Gastrocnemius medialis (tissue), 4 donors: ENCODE results near the gene COA5. TPM values are rescaled to one million over a fixed set of nuclear protein-coding genes. Genes with fewer than 3 reads are reported as not detected.

ENCODE experiments used
- ATAC-seq, 2 donors: fragments of 150-250 bp; one replicate each; pipeline ENCODE4 v1.9.1; 2016
- DNase-seq, 2 donors: peaks; one replicate each; pipeline ENCODE4 v3.0.0-alpha.2; 2019
- H3K27ac ChIP-seq, 4 donors: fragments of 200-600 bp; sonication (generic); 1 replicate in 1 of 4; 2 replicates in 3 of 4; pipeline ENCODE4 v1.5.1; 2016 to 2018; ENCODE audit warnings: mild to moderate bottlenecking in 2 of 4, moderate library complexity in 1 of 4
- H3K27me3 ChIP-seq, 3 donors: fragments of 200-600 bp; sonication (generic) in 2 of 3; 1 replicate in 1 of 3; 2 replicates in 2 of 3; pipeline versions ENCODE4 v1.5.1 to v1.6.0; 2016 to 2019; ENCODE audit warnings: mild to moderate bottlenecking in 1 of 3, moderate library complexity in 1 of 3
- H3K36me3 ChIP-seq, 2 donors: fragments of 200-600 bp; sonication (generic) in 1 of 2; one replicate each; pipeline ENCODE4 v1.5.1; 2017 to 2018
- H3K4me1 ChIP-seq, 2 donors: fragments of 200-600 bp; sonication (generic) in 1 of 2; one replicate each; pipeline ENCODE4 v1.5.1; 2016 to 2017; ENCODE audit warnings: mild to moderate bottlenecking in 2 of 2
- H3K4me3 ChIP-seq, 4 donors: fragments of 200-600 bp; sonication (generic) in 3 of 4; 1 replicate in 1 of 4; 2 replicates in 3 of 4; pipeline ENCODE4 v1.5.1; 2016 to 2019; ENCODE audit warnings: mild to moderate bottlenecking in 2 of 4
- H3K9me3 ChIP-seq, 3 donors: fragments of 200-600 bp; sonication (generic) in 2 of 3; 1 replicate in 1 of 3; 2 replicates in 2 of 3; pipeline ENCODE4 v1.5.1; 2016 to 2019
- CTCF ChIP-seq, 5 experiments: fragments of 450-650 bp in 3 of 5; fragments of 200-600 bp in 2 of 5; sonication (generic) in 2 of 5; IDR thresholded peaks in 4 of 5; conservative IDR thresholded peaks in 1 of 5; 1 replicate in 4 of 5; 2 replicates in 1 of 5; pipeline ENCODE4 v1.5.1; 2016 to 2019; ENCODE audit warnings: antibody characterized with exemption in 5 of 5, mild to moderate bottlenecking in 3 of 5, moderate library complexity in 3 of 5
- POLR2A ChIP-seq, 2 donors: fragments of 450-650 bp; IDR thresholded peaks; one replicate each; pipeline ENCODE4 v1.6.1; 2017; ENCODE audit warnings: antibody characterized with exemption in 2 of 2, mild to moderate bottlenecking in 2 of 2, moderate library complexity in 2 of 2
- in situ Hi-C, 4 donors: fragments of 200-750 bp; cut with MboI; loops; one replicate each; pipeline versions ENCODE4 v1.15.0 to v1.8.0; 2017; ENCODE audit warnings: low sequenced_read_pairs in 4 of 4
- intact Hi-C: fragments of 100-400 bp; cut with DNase I; formaldehyde crosslinking; loops from one replicate; pipeline ENCODE4 v1.15.1; 2023; ENCODE audit warnings: low total_unique reads
- total RNA-seq, 4 donors: library from RNA; depleted of rRNA; stranded (reverse); fragments of >200 nt; gene quantifications; one replicate each; pipeline versions ENCODE4 v1.1.0 to v1.2.3, GENCODE V29; 2016

Gene COA5
- total RNA-seq, 4 donors from 2014 or later, result 26.1 to 45.1 (median 31.0) TPM

DNA sequence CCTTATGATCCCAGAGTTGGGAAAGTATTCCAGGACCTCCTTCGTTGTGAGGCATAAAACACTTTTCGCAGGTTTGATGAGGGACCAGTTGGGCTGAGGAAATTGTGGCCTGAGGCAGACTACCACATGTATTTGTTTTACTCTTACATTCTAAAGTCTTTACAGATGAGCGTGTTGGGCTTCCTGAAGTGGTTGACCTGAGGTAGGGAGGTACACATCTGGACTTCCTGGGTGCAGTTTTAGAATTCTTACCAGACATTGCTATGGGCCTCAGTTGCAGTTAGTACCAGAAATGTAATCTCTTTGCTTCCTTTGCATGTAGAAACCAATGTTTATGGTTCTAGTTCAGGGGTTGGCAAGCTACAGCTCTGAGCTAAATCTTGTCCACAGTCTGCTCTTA, 48.7 kb downstream of the COA5 start:
- DNase-seq, result no peak
- H3K4me3 ChIP-seq, result no peak overlapping the region
- H3K36me3 ChIP-seq, result peaks cover 0 to 31% of the 10 kb centered on the region in 2 donors
- no peaks in the 10 kb centered on the region for H3K27me3 ChIP-seq
- no peak for TF ChIP-seq CTCF (IDR thresholded peaks at IDR 0.05 in 4 of 5, conservative IDR thresholded peaks at IDR 0.05 in 1 of 5)
- no peaks in the 10 kb centered on the region for H3K9me3 ChIP-seq
- intact Hi-C loops (no loop called here), in situ Hi-C loops (loop anchor here in 1 of 4 donors (25.0 kb wide), 1 partner anchor 147 kb away; no protein-coding TSS in a partner anchor)
- ATAC-seq, result no peak
- H3K4me1 ChIP-seq, result peaks cover 7 to 23% of the 10 kb centered on the region in 2 donors
- peak overlapping the region in 1 of 4 donors; percentile 73 for H3K27ac ChIP-seq

DNA sequence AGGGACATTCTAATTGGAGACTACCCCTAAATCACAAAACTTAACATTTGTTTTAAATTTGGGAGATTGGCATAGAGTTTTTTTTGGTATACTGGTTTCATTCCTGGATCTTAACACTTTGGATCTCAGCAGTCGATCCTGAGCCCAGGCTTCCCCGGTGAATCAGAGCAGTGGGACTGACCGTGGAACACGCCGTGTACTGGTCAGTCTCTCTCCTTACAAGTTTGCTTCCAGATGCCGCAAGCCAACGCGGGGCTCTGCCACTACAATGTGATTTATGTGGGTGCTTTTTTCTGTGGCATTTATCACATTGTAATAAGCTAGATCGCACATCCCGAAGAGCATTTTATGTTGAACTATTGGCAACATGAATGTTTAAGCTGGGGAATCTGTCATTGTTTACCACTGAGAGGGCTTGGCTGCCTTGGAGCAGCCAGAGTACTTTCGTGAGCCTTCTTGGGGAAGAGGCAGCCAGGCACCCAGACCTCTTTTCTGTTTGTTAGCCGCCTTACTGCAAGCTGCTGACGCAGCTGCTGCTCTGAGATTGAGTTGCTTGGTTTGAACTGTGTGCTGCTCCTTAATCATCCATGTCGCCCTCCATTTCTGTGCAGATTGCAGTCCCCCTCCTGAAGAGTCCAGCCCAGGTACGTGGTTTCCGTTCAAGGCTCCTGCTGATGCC, 49.3 kb downstream of the COA5 start:
- Histone ChIP-seq H3K27me3 (no peaks in the 10 kb centered on the region), H3K36me3 (peaks cover 0 to 28% of the 10 kb centered on the region in 2 donors), H3K4me3 (no peak overlapping the region), H3K4me1 (peaks cover 7 to 23% of the 10 kb centered on the region in 2 donors), H3K27ac (no peak overlapping the region), H3K9me3 (no peaks in the 10 kb centered on the region)
- ATAC-seq (no peak), DNase-seq (no peak)
- in situ Hi-C loops (loop anchor here in 1 of 4 donors (25.0 kb wide), 1 partner anchor 147 kb away; no protein-coding TSS in a partner anchor), intact Hi-C loops (no loop called here)
- TF ChIP-seq CTCF (IDR thresholded peaks at IDR 0.05 in 4 of 5, conservative IDR thresholded peaks at IDR 0.05 in 1 of 5), result no peak
- no peak for TF ChIP-seq POLR2A (IDR thresholded peaks at IDR 0.05)

DNA sequence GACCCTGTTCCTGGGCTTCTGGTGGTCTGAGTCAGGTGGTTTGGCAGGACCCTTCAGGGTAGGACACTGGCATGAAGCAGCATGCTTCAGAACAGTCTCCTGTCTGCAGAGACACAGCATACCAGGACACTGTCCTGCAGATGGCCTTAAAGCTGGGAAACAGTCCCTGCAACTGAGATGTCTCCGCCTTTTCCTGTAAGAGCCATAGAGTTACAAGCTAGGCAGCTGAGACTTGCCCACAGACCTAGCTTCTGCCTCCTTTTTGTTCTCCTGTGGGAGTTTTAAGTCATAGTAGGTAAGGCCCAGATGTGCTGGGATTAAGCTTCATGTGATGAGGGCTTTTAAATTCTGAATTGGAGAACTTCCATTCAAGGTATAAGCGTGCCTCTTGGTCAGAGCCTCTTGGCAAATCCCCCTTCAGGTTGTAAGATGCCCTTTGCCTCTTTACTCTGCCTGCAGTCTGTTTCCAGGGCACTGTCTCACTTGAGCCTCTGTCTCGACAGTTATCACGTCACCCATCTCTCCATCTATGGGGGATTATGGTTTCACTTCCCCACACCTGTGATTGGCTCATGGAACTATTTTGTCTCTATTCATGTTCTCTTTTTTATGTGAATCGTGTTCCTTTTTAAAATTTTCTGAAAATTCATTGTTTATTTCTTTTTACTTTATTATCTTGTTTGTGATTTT, 51.8 kb downstream of the COA5 start:
- no peak overlapping the region for H3K27ac ChIP-seq
- no peaks in the 10 kb centered on the region for H3K9me3 ChIP-seq
- no peaks in the 10 kb centered on the region for H3K27me3 ChIP-seq
- peaks cover 0 to 38% of the 10 kb centered on the region in 2 donors for H3K36me3 ChIP-seq
- TF ChIP-seq POLR2A (IDR thresholded peaks at IDR 0.05) (no peak), CTCF (IDR thresholded peaks at IDR 0.05 in 4 of 5, conservative IDR thresholded peaks at IDR 0.05 in 1 of 5) (no peak)
- in situ Hi-C loops (loop anchor here in 1 of 4 donors (25.0 kb wide), 1 partner anchor 144 kb away; no protein-coding TSS in a partner anchor), intact Hi-C loops (no loop called here)
- no peak overlapping the region for H3K4me3 ChIP-seq
- H3K4me1 ChIP-seq, result peaks cover 0 to 7% of the 10 kb centered on the region in 2 donors
- no peak for ATAC-seq
- DNase-seq, result no peak

GRCh38 chr2:98555696-98556095, 52.6 kb downstream of the COA5 start:
- H3K36me3 ChIP-seq, result peaks cover 0 to 38% of the 10 kb centered on the region in 2 donors
- no peak for DNase-seq
- no peak overlapping the region for H3K4me3 ChIP-seq
- no peaks in the 10 kb centered on the region for H3K27me3 ChIP-seq
- H3K9me3 ChIP-seq, result no peaks in the 10 kb centered on the region
- TF ChIP-seq CTCF (IDR thresholded peaks at IDR 0.05 in 4 of 5, conservative IDR thresholded peaks at IDR 0.05 in 1 of 5) (no peak), POLR2A (IDR thresholded peaks at IDR 0.05) (no peak)
- H3K4me1 ChIP-seq, result peaks cover 0 to 3% of the 10 kb centered on the region in 2 donors
- ATAC-seq, result no peak
- intact Hi-C loops, result no loop called here
- H3K27ac ChIP-seq, result no peak overlapping the region
- in situ Hi-C loops, result loop anchor here in 1 of 4 donors (25.0 kb wide), 1 partner anchor 143 kb away; no protein-coding TSS in a partner anchor
